Measurements from ENCODE around the gene MICALL1.

GRCh38 chr22:37911697-37912096, 5.6 kb downstream of the MICALL1 start:
- TF ChIP-seq POLR2A (IDR thresholded peaks at IDR 0.05), result no peak
- TF ChIP-seq, protein P1, sequence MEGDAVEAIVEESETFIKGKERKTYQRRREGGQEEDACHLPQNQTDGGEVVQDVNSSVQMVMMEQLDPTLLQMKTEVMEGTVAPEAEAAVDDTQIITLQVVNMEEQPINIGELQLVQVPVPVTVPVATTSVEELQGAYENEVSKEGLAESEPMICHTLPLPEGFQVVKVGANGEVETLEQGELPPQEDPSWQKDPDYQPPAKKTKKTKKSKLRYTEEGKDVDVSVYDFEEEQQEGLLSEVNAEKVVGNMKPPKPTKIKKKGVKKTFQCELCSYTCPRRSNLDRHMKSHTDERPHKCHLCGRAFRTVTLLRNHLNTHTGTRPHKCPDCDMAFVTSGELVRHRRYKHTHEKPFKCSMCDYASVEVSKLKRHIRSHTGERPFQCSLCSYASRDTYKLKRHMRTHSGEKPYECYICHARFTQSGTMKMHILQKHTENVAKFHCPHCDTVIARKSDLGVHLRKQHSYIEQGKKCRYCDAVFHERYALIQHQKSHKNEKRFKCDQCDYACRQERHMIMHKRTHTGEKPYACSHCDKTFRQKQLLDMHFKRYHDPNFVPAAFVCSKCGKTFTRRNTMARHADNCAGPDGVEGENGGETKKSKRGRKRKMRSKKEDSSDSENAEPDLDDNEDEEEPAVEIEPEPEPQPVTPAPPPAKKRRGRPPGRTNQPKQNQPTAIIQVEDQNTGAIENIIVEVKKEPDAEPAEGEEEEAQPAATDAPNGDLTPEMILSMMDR (IDR thresholded peaks at IDR 0.05), result no peak
